H1 (cell line): Measurements from ENCODE around the gene IFI27L1. TPM values are rescaled to one million over a fixed set of nuclear protein-coding genes. Genes with fewer than 3 reads are reported as not detected.

Source experiments
- CTCF ChIA-PET: fragments of 300-600 bp; sonication (Branson Sonifier 250); formaldehyde crosslinking; loops from one replicate; lab custom pipeline; 2021; ENCODE audit not compliant: partially characterized antibody; lab: Charles Lee
- POLR2A ChIA-PET: fragments of 300-600 bp; sonication (Branson Sonifier 250); formaldehyde crosslinking; loops from one replicate; lab custom pipeline; 2021; ENCODE audit warnings: inconsistent platforms; ENCODE audit not compliant: partially characterized antibody; lab: Charles Lee
- DNase-seq, 2 experiments: peaks; one replicate each; pipeline versions ENCODE4 v3.0.0 to v3.0.0-alpha.2; 2010 to 2022; ENCODE audit warnings: low spot score in 2 of 2, low read depth in 1 of 2, mixed read lengths in 1 of 2
- FAIRE-seq: peaks from 2 replicates; lab custom pipeline; 2011; peaks lifted over from hg19 to GRCh38; lab: Jason Lieb, UNC
- H2AFZ ChIP-seq: 2 replicates; pipeline ENCODE4 v1.8.1; 2012; ENCODE audit warnings: low read length, inconsistent platforms
- H2AK5ac ChIP-seq: 2 replicates; pipeline ENCODE4 v1.6.1; 2013; ENCODE audit warnings: low read depth, low read length
- H2BK120ac ChIP-seq: replicated peaks from 2 replicates; pipeline ENCODE3; 2013; ENCODE audit warnings: low read depth, low read length, inconsistent platforms
- H2BK12ac ChIP-seq: 2 replicates; pipeline ENCODE4 v1.6.1; 2013; ENCODE audit warnings: low read depth, low read length
- H2BK15ac ChIP-seq: 2 replicates; pipeline ENCODE4 v1.6.1; 2013; ENCODE audit warnings: low read length
- H2BK20ac ChIP-seq: 2 replicates; pipeline ENCODE4 v1.6.1; 2013; ENCODE audit warnings: low read length
- H2BK5ac ChIP-seq: 2 replicates; pipeline ENCODE4 v1.6.1; 2013; ENCODE audit warnings: low read depth, low read length
- H3K14ac ChIP-seq: 2 replicates; pipeline ENCODE4 v1.6.1; 2013; ENCODE audit warnings: inconsistent platforms; ENCODE audit not compliant: insufficient read length
- H3K18ac ChIP-seq: 2 replicates; pipeline ENCODE4 v1.6.1; 2013; ENCODE audit warnings: low read length; ENCODE audit errors: extremely low read depth
- H3K23ac ChIP-seq: 2 replicates; pipeline ENCODE4 v1.6.1; 2013; ENCODE audit warnings: inconsistent platforms; ENCODE audit not compliant: insufficient read length
- H3K23me2 ChIP-seq: 2 replicates; pipeline ENCODE4 v1.6.1; 2013; ENCODE audit warnings: low read depth, low read length
- H3K27ac ChIP-seq: 2 replicates; pipeline ENCODE4 v1.6.1; 2011; ENCODE audit warnings: low read depth, low read length, inconsistent platforms
- H3K27me3 ChIP-seq, 4 experiments: replicated peaks in 1 of 4; 1 replicate in 1 of 4; 2 replicates in 3 of 4; pipeline versions ENCODE4 v1.6.1 to v1.8.1; 2011 to 2013; ENCODE audit warnings: low read length in 3 of 4, mild to moderate bottlenecking in 3 of 4, inconsistent platforms in 2 of 4, mixed read lengths in 2 of 4, moderate library complexity in 1 of 4; ENCODE audit not compliant: control insufficient read depth in 3 of 4, insufficient read depth in 3 of 4; ENCODE audit errors: extremely low read depth in 1 of 4
- H3K36me3 ChIP-seq, 4 experiments: 2 replicates each; pipeline versions ENCODE4 v1.6.1 to v1.8.1; 2011 to 2013; ENCODE audit warnings: mild to moderate bottlenecking in 4 of 4, low read length in 3 of 4, moderate library complexity in 2 of 4, control low read depth in 1 of 4, inconsistent platforms in 1 of 4; ENCODE audit not compliant: insufficient read depth in 4 of 4, control insufficient read depth in 2 of 4
- H3K4ac ChIP-seq: replicated peaks from 2 replicates; pipeline ENCODE3; 2013; ENCODE audit warnings: low read length, low read depth, mixed read lengths, inconsistent platforms; ENCODE audit not compliant: insufficient read length
- H3K4me1 ChIP-seq, 4 experiments: replicated peaks in 1 of 4; 1 replicate in 1 of 4; 2 replicates in 3 of 4; pipeline versions ENCODE4 v1.6.1 to v1.8.1; 2011 to 2013; ENCODE audit warnings: low read length in 3 of 4, inconsistent platforms in 2 of 4, mixed read lengths in 1 of 4; ENCODE audit not compliant: insufficient read depth in 4 of 4, control insufficient read depth in 3 of 4
- H3K4me2 ChIP-seq, 2 experiments: 2 replicates each; pipeline versions ENCODE4 v1.6.1 to v1.8.1; 2011 to 2013; ENCODE audit warnings: low read depth in 2 of 2, low read length in 2 of 2, control low read depth in 1 of 2, inconsistent platforms in 1 of 2, mild to moderate bottlenecking in 1 of 2; ENCODE audit not compliant: insufficient read depth in 1 of 2
- H3K4me3 ChIP-seq, 4 experiments: fragments of 200-600, 300-600 bp in 1 of 4; sonication (generic), shearing (Covaris generic), sonication (Bioruptor Twin) in 1 of 4; 2 replicates each; pipeline versions ENCODE4 v1.5.1 to v1.8.1; 2011 to 2016; ENCODE audit warnings: low read length in 4 of 4, low read depth in 3 of 4, control low read depth in 2 of 4, inconsistent platforms in 2 of 4, mild to moderate bottlenecking in 2 of 4, mixed read lengths in 1 of 4, moderate library complexity in 1 of 4; ENCODE audit not compliant: insufficient read depth in 2 of 4; ENCODE audit errors: extremely low read depth in 1 of 4
- H3K56ac ChIP-seq: replicated peaks from 2 replicates; pipeline ENCODE3; 2013; ENCODE audit warnings: low read depth, mild to moderate bottlenecking, mixed read lengths, low read length, inconsistent platforms; ENCODE audit not compliant: insufficient read length
- H3K79me1 ChIP-seq: 2 replicates; pipeline ENCODE4 v1.6.1; 2013; ENCODE audit warnings: low read depth, low read length, control low read depth
- H3K79me2 ChIP-seq, 2 experiments: 2 replicates each; pipeline versions ENCODE4 v1.6.1 to v1.8.1; 2012 to 2013; ENCODE audit warnings: low read length in 2 of 2, mild to moderate bottlenecking in 2 of 2, inconsistent platforms in 1 of 2; ENCODE audit not compliant: insufficient read depth in 2 of 2, control insufficient read depth in 1 of 2
- H3K9ac ChIP-seq, 4 experiments: replicated peaks in 1 of 4; 1 replicate in 1 of 4; 2 replicates in 3 of 4; pipeline versions ENCODE4 v1.6.1 to v1.8.1; 2011 to 2013; ENCODE audit warnings: low read depth in 3 of 4, low read length in 3 of 4, control low read depth in 2 of 4, mild to moderate bottlenecking in 2 of 4, moderate library complexity in 2 of 4, inconsistent platforms in 1 of 4; ENCODE audit errors: extremely low read depth in 1 of 4
- H3K9me3 ChIP-seq, 2 experiments: 2 replicates each; pipeline versions ENCODE4 v1.6.1 to v1.8.1; 2012 to 2013; ENCODE audit warnings: mild to moderate bottlenecking in 2 of 2, moderate library complexity in 2 of 2, control low read depth in 1 of 2, inconsistent platforms in 1 of 2, low read depth in 1 of 2, low read length in 1 of 2, mixed read lengths in 1 of 2; ENCODE audit not compliant: insufficient read depth in 2 of 2
- H4K20me1 ChIP-seq, 2 experiments: replicated peaks in 1 of 2; 2 replicates each; pipeline versions ENCODE3 to v1.8.1; 2011 to 2013; ENCODE audit warnings: inconsistent platforms in 2 of 2, low read length in 2 of 2, mild to moderate bottlenecking in 1 of 2; ENCODE audit not compliant: insufficient read depth in 2 of 2, control insufficient read depth in 1 of 2
- H4K5ac ChIP-seq: 2 replicates; pipeline ENCODE4 v1.6.1; 2013; ENCODE audit warnings: low read length, low read depth, mixed read lengths, inconsistent platforms; ENCODE audit not compliant: insufficient read length
- H4K8ac ChIP-seq: 2 replicates; pipeline ENCODE4 v1.8.0; 2013; ENCODE audit warnings: mild to moderate bottlenecking, moderate library complexity, low read length, inconsistent platforms; ENCODE audit not compliant: insufficient read depth; ENCODE audit errors: extremely low read depth
- H4K91ac ChIP-seq: replicated peaks from 2 replicates; pipeline ENCODE3; 2013; ENCODE audit warnings: low read length, mixed read lengths, inconsistent platforms; ENCODE audit not compliant: insufficient read length
- KDM5A ChIP-seq: fragments of 200-600 bp; IDR thresholded peaks from 2 replicates; pipeline ENCODE4 v1.7.1; 2012; ENCODE audit warnings: mild to moderate bottlenecking, low read length, inconsistent platforms, mixed read lengths
- TAF1 ChIP-seq: IDR thresholded peaks from 2 replicates; pipeline ENCODE4 v1.6.1; 2011; ENCODE audit warnings: mild to moderate bottlenecking, low read depth, low read length
- WGBS, 2 experiments: shearing (Covaris generic) in 1 of 2; methylation state at CpG; one replicate each; pipeline versions ENCODE4 v1.1.6 to v1.1.7; 2013 to 2015; ENCODE audit warnings: low lambda C conversion rate in 2 of 2, mixed read lengths in 2 of 2, inconsistent platforms in 1 of 2, low coverage in 1 of 2, missing lambda C conversion rate in 1 of 2; ENCODE audit not compliant: insufficient replicate concordance in 2 of 2, insufficient coverage in 1 of 2, insufficient read length in 1 of 2; ENCODE audit errors: extremely low coverage in 1 of 2, missing lambda C conversion rate in 1 of 2; 5-methylcytosine and 5-hydroxymethylcytosine counted together
- polyA plus RNA-seq, 7 experiments: library from polyadenylated mRNA; depleted of rRNA in 3 of 7; stranded (reverse) in 5 of 7; unstranded in 2 of 7; fragments of >200 nt in 5 of 7; fragments of 200-250 nt in 2 of 7; gene quantifications; 1 replicate in 5 of 7; 2 replicates in 1 of 7; 4 replicates in 1 of 7; pipeline versions ENCODE4 v1.2.1 to v1.2.3, GENCODE V29; 2011 to 2013; ENCODE audit warnings: missing spikeins in 2 of 7, mixed read lengths in 2 of 7
- total RNA-seq: library from RNA; stranded (reverse); fragmentation: NEBNext Ultra II Directional; extraction: Animal tissue kit (Norgen Biotek cat#: 25700); gene quantifications from 2 replicates; pipeline ENCODE4 v1.2.1, GENCODE V29; 2021

The IFI27L1 gene
- total and polyA plus RNA-seq, 2 of the 8 experiments (the other 6 are each of a cell fraction or from before 2014, with no cell fraction given), result 21.2 to 30.5 TPM

GRCh38 chr14:94102768-94103482 is 21.8 kb downstream of the IFI27L1 start:
- TF ChIP-seq TAF1 (no peak), KDM5A (no peak)
- H4K91ac ChIP-seq, result no peak overlapping the region
- no peak overlapping the region for H3K23ac ChIP-seq
- no peak overlapping the region for H2BK15ac ChIP-seq
- POLR2A ChIA-PET, result no interaction called here
- 90% methylated on average over 8 of the region's 8 CpGs; no CpG with 5 or more reads in 1 of the 2 experiments for WGBS, 2 experiments
- no peak overlapping the region for H4K5ac ChIP-seq
- H4K8ac ChIP-seq, result no peak overlapping the region
- H3K56ac ChIP-seq, result no peak overlapping the region
- no peak overlapping the region for H2BK20ac ChIP-seq
- H2BK12ac ChIP-seq, result no peak overlapping the region
- H2BK120ac ChIP-seq, result no peak overlapping the region
- H3K4me1 ChIP-seq, result no peaks in the 10 kb centered on the region
- no peak overlapping the region for H3K4me3 ChIP-seq
- H2AK5ac ChIP-seq, result no peak overlapping the region
- H3K79me2 ChIP-seq, result no peaks in the 10 kb centered on the region
- H3K36me3 ChIP-seq, result no peaks in the 10 kb centered on the region
- no peak overlapping the region for H3K27ac ChIP-seq
- H3K14ac ChIP-seq, result no peak overlapping the region
- DNase-seq (no peak), FAIRE-seq (no peak)
- H3K18ac ChIP-seq, result no peak overlapping the region
- H4K20me1 ChIP-seq, result no peaks in the 10 kb centered on the region
- no peak overlapping the region for H3K4ac ChIP-seq
- no peaks in the 10 kb centered on the region for H3K9me3 ChIP-seq
- H3K9ac ChIP-seq, result no peak overlapping the region
- H3K4me2 ChIP-seq, result no peak overlapping the region
- no peaks in the 10 kb centered on the region for H3K23me2 ChIP-seq
- no peaks in the 10 kb centered on the region for H3K27me3 ChIP-seq
- CTCF ChIA-PET, result interaction anchor here (1.9 to 2.3 kb wide), 3 partner anchors 15 to 67 kb away, joined by 4 to 8 read pairs (median 7); no protein-coding TSS in a partner anchor
- no peaks in the 10 kb centered on the region for H3K79me1 ChIP-seq
- no peak overlapping the region for H2BK5ac ChIP-seq
- H2AFZ ChIP-seq, result no peak overlapping the region
